WERI-Rb-1 (cell line): ENCODE measurements around the gene PLCL2.

Experiments
- DNase-seq: peaks from one replicate; pipeline ENCODE4 v3.0.0-alpha.2; 2020
- H3K27ac ChIP-seq: fragments of 250-450 bp; sonication (Bioruptor Pico); 2 replicates; pipeline ENCODE4 v1.5.1; 2020; ENCODE audit warnings: mild to moderate bottlenecking, moderate library complexity
- H3K27me3 ChIP-seq: fragments of 250-450 bp; sonication (Bioruptor Pico); 2 replicates; pipeline ENCODE4 v1.5.1; 2021; ENCODE audit warnings: mild to moderate bottlenecking, low read depth, moderate library complexity; ENCODE audit not compliant: insufficient read depth, severe bottlenecking
- H3K36me3 ChIP-seq: fragments of 250-450 bp; sonication (Bioruptor Pico); 2 replicates; pipeline ENCODE4 v1.5.1; 2020; ENCODE audit warnings: mild to moderate bottlenecking, moderate library complexity
- H3K4me3 ChIP-seq: 2 replicates; pipeline ENCODE4 v1.5.1; 2011; ENCODE audit warnings: low read depth, mild to moderate bottlenecking, control low read depth, low read length
- H3K9me3 ChIP-seq: fragments of 250-450 bp; sonication (Bioruptor Pico); 2 replicates; pipeline ENCODE4 v1.5.1; 2021; ENCODE audit warnings: mild to moderate bottlenecking, moderate library complexity; ENCODE audit not compliant: severe bottlenecking
- CTCF ChIP-seq: IDR thresholded peaks from 2 replicates; pipeline ENCODE4 v1.5.1; 2011; ENCODE audit warnings: low read depth, mild to moderate bottlenecking, control low read depth, inconsistent platforms, low read length

PLCL2 gene

GRCh38 chr3:16995601-16996000 is 110.8 kb downstream of the PLCL2 start:
- no peaks in the 10 kb centered on the region for H3K9me3 ChIP-seq
- no peak for TF ChIP-seq CTCF
- no peak overlapping the region for H3K27ac ChIP-seq
- no peak for DNase-seq
- H3K27me3 ChIP-seq, result no peaks in the 10 kb centered on the region
- H3K4me3 ChIP-seq, result no peak overlapping the region
- H3K36me3 ChIP-seq, result no peaks in the 10 kb centered on the region

- Histone ChIP-seq H3K27me3 (no peaks in the 10 kb centered on the region), H3K9me3 (no peaks in the 10 kb centered on the region), H3K27ac (no peak overlapping the region), H3K36me3 (no peaks in the 10 kb centered on the region), H3K4me3 (no peak overlapping the region)
- no peak for DNase-seq
- TF ChIP-seq CTCF, result no peak
Measured at GRCh38 chr3:16998236-16998923, 113.6 kb downstream of the PLCL2 start.

GRCh38 chr3:16999161-16999560 is 114.4 kb downstream of the PLCL2 start:
- H3K9me3 ChIP-seq, result no peaks in the 10 kb centered on the region
- H3K27me3 ChIP-seq, result no peaks in the 10 kb centered on the region
- H3K36me3 ChIP-seq, result no peaks in the 10 kb centered on the region
- no peak for TF ChIP-seq CTCF
- no peak overlapping the region for H3K4me3 ChIP-seq
- no peak for DNase-seq
- H3K27ac ChIP-seq, result no peak overlapping the region

GRCh38 chr3:16999871-17000270 is 115.1 kb downstream of the PLCL2 start:
- no peaks in the 10 kb centered on the region for H3K27me3 ChIP-seq
- no peak for TF ChIP-seq CTCF

GRCh38 chr3:17003457-17003856 is 118.7 kb downstream of the PLCL2 start:
- H3K36me3 ChIP-seq, result no peaks in the 10 kb centered on the region

More at GRCh38 chr3:16999871-17000270, 115.1 kb downstream of the PLCL2 start:
- H3K9me3 ChIP-seq, result no peaks in the 10 kb centered on the region
- no peak overlapping the region for H3K4me3 ChIP-seq
- DNase-seq, result no peak
- no peaks in the 10 kb centered on the region for H3K36me3 ChIP-seq
- H3K27ac ChIP-seq, result no peak overlapping the region

More at GRCh38 chr3:17003457-17003856, 118.7 kb downstream of the PLCL2 start:
- DNase-seq, result no peak
- Histone ChIP-seq H3K4me3 (no peak overlapping the region), H3K27me3 (no peaks in the 10 kb centered on the region), H3K9me3 (no peaks in the 10 kb centered on the region), H3K27ac (no peak overlapping the region)
- TF ChIP-seq CTCF, result no peak
